Measurements from ENCODE around the gene SORL1-AS1.

The SORL1-AS1 gene

GRCh38 chr11:121461843-121462242 is 9.1 kb upstream of the SORL1-AS1 start:
- H3K36me3 ChIP-seq (replicated peaks in 1 of 2; ENCODE audit: control insufficient read depth in 1 of 2, insufficient read depth in 2 of 2, low read length in 1 of 2): no peaks in the 10 kb centered on the region
- POLR2A ChIA-PET: no interaction called here

GRCh38 chr11:121460941-121461514 is 8.3 kb upstream of the SORL1-AS1 start:
- Histone ChIP-seq H3K36me3 (replicated peaks in 1 of 2; ENCODE audit: control insufficient read depth in 1 of 2, insufficient read depth in 2 of 2, low read length in 1 of 2) (no peaks in the 10 kb centered on the region), H3K27ac (ENCODE audit: low read depth in 2 of 2, low read length in 1 of 2) (no peak overlapping the region), H4K20me1 (ENCODE audit: insufficient read depth) (no peaks in the 10 kb centered on the region), H3K4me3 (ENCODE audit: low read depth in 2 of 2, low read length in 1 of 2) (no peak overlapping the region), H3K9me2 (no peaks in the 10 kb centered on the region), H3K9ac (no peak overlapping the region), H3K79me2 (ENCODE audit: insufficient read depth) (no peaks in the 10 kb centered on the region), H3K4me1 (ENCODE audit: control insufficient read depth in 1 of 2, insufficient read depth in 2 of 2, low read depth in 1 of 2, low read length in 1 of 2) (peaks cover 21 to 27% of the 10 kb centered on the region in 2 experiments), H3K27me3 (ENCODE audit: insufficient read depth) (no peaks in the 10 kb centered on the region; the same call in 1 of the 2 replicates), H3F3A (replicated peaks; ENCODE audit: insufficient read depth) (peaks cover 19% of the 10 kb centered on the region), H3K9me3 (no peaks in the 10 kb centered on the region), H3K4me2 (no peak overlapping the region), H2AFZ (ENCODE audit: low read depth) (no peak overlapping the region)
- POLR2A ChIA-PET: no interaction called here
- TF ChIP-seq TCF12 (IDR thresholded peaks at IDR 0.05) (no peak), REST (IDR thresholded peaks at IDR 0.05; ENCODE audit: low read depth, low read length) (no peak), GATA2 (CRISPR knock-in tag; IDR thresholded peaks at IDR 0.05) (no peak), CTCF (IDR thresholded peaks at IDR 0.05) (no peak), RXRA (IDR thresholded peaks at IDR 0.05; ENCODE audit: borderline replicate concordance, low read depth) (no peak), RFX5 (IDR thresholded peaks at IDR 0.05; ENCODE audit: low read length) (no peak)
- CTCF ChIA-PET: interaction anchor here (1.3 to 5.0 kb wide), 3 partner anchors 9 to 131 kb away, joined by 3 to 29 read pairs (median 6); partner anchors contain the start of genes SORL1 and SORL1-AS1
- WGBS (ENCODE audit: low lambda C conversion rate): 78% methylated on average over 4 of the region's 4 CpGs
- DNase-seq: no peak

More at GRCh38 chr11:121461843-121462242, 9.1 kb upstream of the SORL1-AS1 start:
- Histone ChIP-seq H3F3A (replicated peaks; ENCODE audit: insufficient read depth) (peaks cover 19% of the 10 kb centered on the region), H3K4me2 (no peak overlapping the region), H4K20me1 (ENCODE audit: insufficient read depth) (no peaks in the 10 kb centered on the region), H2AFZ (ENCODE audit: low read depth) (no peak overlapping the region), H3K4me3 (ENCODE audit: low read depth in 2 of 2, low read length in 1 of 2) (no peak overlapping the region), H3K4me1 (ENCODE audit: control insufficient read depth in 1 of 2, insufficient read depth in 2 of 2, low read depth in 1 of 2, low read length in 1 of 2) (peaks cover 27 to 34% of the 10 kb centered on the region in 2 experiments), H3K27ac (ENCODE audit: low read depth in 2 of 2, low read length in 1 of 2) (no peak overlapping the region), H3K9ac (no peak overlapping the region), H3K9me2 (no peaks in the 10 kb centered on the region), H3K79me2 (ENCODE audit: insufficient read depth) (no peaks in the 10 kb centered on the region), H3K9me3 (no peaks in the 10 kb centered on the region), H3K27me3 (ENCODE audit: insufficient read depth) (no peaks in the 10 kb centered on the region; the same call in 1 of the 2 replicates)
- DNase-seq: no peak
- TF ChIP-seq RXRA (IDR thresholded peaks at IDR 0.05; ENCODE audit: borderline replicate concordance, low read depth) (no peak), EZH2phosphoT487 (IDR thresholded peaks at IDR 0.05; ENCODE audit: borderline replicate concordance, low read depth) (no peak), MXI1 (IDR thresholded peaks at IDR 0.05; ENCODE audit: low read depth, low read length) (no peak), TAF1 (IDR thresholded peaks at IDR 0.05; ENCODE audit: borderline replicate concordance, low read depth, low read length) (no peak), SMC3 (IDR thresholded peaks at IDR 0.05; ENCODE audit: low read depth, low read length) (no peak), FOXJ3 (CRISPR knock-in tag; IDR thresholded peaks at IDR 0.05) (no peak), NFIC (IDR thresholded peaks at IDR 0.05; ENCODE audit: borderline replicate concordance) (no peak), MAX (IDR thresholded peaks at IDR 0.05; ENCODE audit: low read depth) (no peak), FOXM1 (IDR thresholded peaks at IDR 0.05; ENCODE audit: low read depth) (no peak)
- 95% methylated on average over 7 of the region's 7 CpGs for WGBS (ENCODE audit: low lambda C conversion rate)
- CTCF ChIA-PET: interaction anchor here (0.6 to 5.0 kb wide), 4 partner anchors 10 to 130 kb away, joined by 3 to 29 read pairs (median 4); partner anchors contain the start of genes SORL1 and SORL1-AS1

All from SK-N-SH (cell line).